H1 (cell line): ENCODE data around the gene SIRT5. TPM values are rescaled to one million over a fixed set of nuclear protein-coding genes. Genes with fewer than 3 reads are reported as not detected.

Experiments used
- CTCF ChIA-PET: fragments of 300-600 bp; sonication (Branson Sonifier 250); formaldehyde crosslinking; loops from one replicate; lab custom pipeline; 2021; ENCODE audit not compliant: partially characterized antibody; lab: Charles Lee
- POLR2A ChIA-PET: fragments of 300-600 bp; sonication (Branson Sonifier 250); formaldehyde crosslinking; loops from one replicate; lab custom pipeline; 2021; ENCODE audit warnings: inconsistent platforms; ENCODE audit not compliant: partially characterized antibody; lab: Charles Lee
- DNase-seq, 2 experiments: peaks; one replicate each; pipeline versions ENCODE4 v3.0.0 to v3.0.0-alpha.2; 2010 to 2022; ENCODE audit warnings: low spot score in 2 of 2, low read depth in 1 of 2, mixed read lengths in 1 of 2
- FAIRE-seq: peaks from 2 replicates; lab custom pipeline; 2011; peaks lifted over from hg19 to GRCh38; lab: Jason Lieb, UNC
- H2AFZ ChIP-seq: 2 replicates; pipeline ENCODE4 v1.8.1; 2012; ENCODE audit warnings: low read length, inconsistent platforms
- H2AK5ac ChIP-seq: 2 replicates; pipeline ENCODE4 v1.6.1; 2013; ENCODE audit warnings: low read depth, low read length
- H2BK120ac ChIP-seq: replicated peaks from 2 replicates; pipeline ENCODE3; 2013; ENCODE audit warnings: low read depth, low read length, inconsistent platforms
- H2BK12ac ChIP-seq: 2 replicates; pipeline ENCODE4 v1.6.1; 2013; ENCODE audit warnings: low read depth, low read length
- H2BK15ac ChIP-seq: 2 replicates; pipeline ENCODE4 v1.6.1; 2013; ENCODE audit warnings: low read length
- H2BK20ac ChIP-seq: 2 replicates; pipeline ENCODE4 v1.6.1; 2013; ENCODE audit warnings: low read length
- H2BK5ac ChIP-seq: 2 replicates; pipeline ENCODE4 v1.6.1; 2013; ENCODE audit warnings: low read depth, low read length
- H3K14ac ChIP-seq: 2 replicates; pipeline ENCODE4 v1.6.1; 2013; ENCODE audit warnings: inconsistent platforms; ENCODE audit not compliant: insufficient read length
- H3K18ac ChIP-seq: 2 replicates; pipeline ENCODE4 v1.6.1; 2013; ENCODE audit warnings: low read length; ENCODE audit errors: extremely low read depth
- H3K23ac ChIP-seq: 2 replicates; pipeline ENCODE4 v1.6.1; 2013; ENCODE audit warnings: inconsistent platforms; ENCODE audit not compliant: insufficient read length
- H3K23me2 ChIP-seq: 2 replicates; pipeline ENCODE4 v1.6.1; 2013; ENCODE audit warnings: low read depth, low read length
- H3K27ac ChIP-seq: 2 replicates; pipeline ENCODE4 v1.6.1; 2011; ENCODE audit warnings: low read depth, low read length, inconsistent platforms
- H3K27me3 ChIP-seq, 4 experiments: replicated peaks in 1 of 4; 1 replicate in 1 of 4; 2 replicates in 3 of 4; pipeline versions ENCODE4 v1.6.1 to v1.8.1; 2011 to 2013; ENCODE audit warnings: low read length in 3 of 4, mild to moderate bottlenecking in 3 of 4, inconsistent platforms in 2 of 4, mixed read lengths in 2 of 4, moderate library complexity in 1 of 4; ENCODE audit not compliant: control insufficient read depth in 3 of 4, insufficient read depth in 3 of 4; ENCODE audit errors: extremely low read depth in 1 of 4
- H3K36me3 ChIP-seq, 4 experiments: 2 replicates each; pipeline versions ENCODE4 v1.6.1 to v1.8.1; 2011 to 2013; ENCODE audit warnings: mild to moderate bottlenecking in 4 of 4, low read length in 3 of 4, moderate library complexity in 2 of 4, control low read depth in 1 of 4, inconsistent platforms in 1 of 4; ENCODE audit not compliant: insufficient read depth in 4 of 4, control insufficient read depth in 2 of 4
- H3K4ac ChIP-seq: replicated peaks from 2 replicates; pipeline ENCODE3; 2013; ENCODE audit warnings: low read length, low read depth, mixed read lengths, inconsistent platforms; ENCODE audit not compliant: insufficient read length
- H3K4me1 ChIP-seq, 4 experiments: replicated peaks in 1 of 4; 1 replicate in 1 of 4; 2 replicates in 3 of 4; pipeline versions ENCODE4 v1.6.1 to v1.8.1; 2011 to 2013; ENCODE audit warnings: low read length in 3 of 4, inconsistent platforms in 2 of 4, mixed read lengths in 1 of 4; ENCODE audit not compliant: insufficient read depth in 4 of 4, control insufficient read depth in 3 of 4
- H3K4me2 ChIP-seq, 2 experiments: 2 replicates each; pipeline versions ENCODE4 v1.6.1 to v1.8.1; 2011 to 2013; ENCODE audit warnings: low read depth in 2 of 2, low read length in 2 of 2, control low read depth in 1 of 2, inconsistent platforms in 1 of 2, mild to moderate bottlenecking in 1 of 2; ENCODE audit not compliant: insufficient read depth in 1 of 2
- H3K4me3 ChIP-seq, 4 experiments: fragments of 200-600, 300-600 bp in 1 of 4; sonication (generic), shearing (Covaris generic), sonication (Bioruptor Twin) in 1 of 4; 2 replicates each; pipeline versions ENCODE4 v1.5.1 to v1.8.1; 2011 to 2016; ENCODE audit warnings: low read length in 4 of 4, low read depth in 3 of 4, control low read depth in 2 of 4, inconsistent platforms in 2 of 4, mild to moderate bottlenecking in 2 of 4, mixed read lengths in 1 of 4, moderate library complexity in 1 of 4; ENCODE audit not compliant: insufficient read depth in 2 of 4; ENCODE audit errors: extremely low read depth in 1 of 4
- H3K56ac ChIP-seq: replicated peaks from 2 replicates; pipeline ENCODE3; 2013; ENCODE audit warnings: low read depth, mild to moderate bottlenecking, mixed read lengths, low read length, inconsistent platforms; ENCODE audit not compliant: insufficient read length
- H3K79me1 ChIP-seq: 2 replicates; pipeline ENCODE4 v1.6.1; 2013; ENCODE audit warnings: low read depth, low read length, control low read depth
- H3K79me2 ChIP-seq, 2 experiments: 2 replicates each; pipeline versions ENCODE4 v1.6.1 to v1.8.1; 2012 to 2013; ENCODE audit warnings: low read length in 2 of 2, mild to moderate bottlenecking in 2 of 2, inconsistent platforms in 1 of 2; ENCODE audit not compliant: insufficient read depth in 2 of 2, control insufficient read depth in 1 of 2
- H3K9ac ChIP-seq, 4 experiments: replicated peaks in 1 of 4; 1 replicate in 1 of 4; 2 replicates in 3 of 4; pipeline versions ENCODE4 v1.6.1 to v1.8.1; 2011 to 2013; ENCODE audit warnings: low read depth in 3 of 4, low read length in 3 of 4, control low read depth in 2 of 4, mild to moderate bottlenecking in 2 of 4, moderate library complexity in 2 of 4, inconsistent platforms in 1 of 4; ENCODE audit errors: extremely low read depth in 1 of 4
- H3K9me3 ChIP-seq, 2 experiments: 2 replicates each; pipeline versions ENCODE4 v1.6.1 to v1.8.1; 2012 to 2013; ENCODE audit warnings: mild to moderate bottlenecking in 2 of 2, moderate library complexity in 2 of 2, control low read depth in 1 of 2, inconsistent platforms in 1 of 2, low read depth in 1 of 2, low read length in 1 of 2, mixed read lengths in 1 of 2; ENCODE audit not compliant: insufficient read depth in 2 of 2
- H4K20me1 ChIP-seq, 2 experiments: replicated peaks in 1 of 2; 2 replicates each; pipeline versions ENCODE3 to v1.8.1; 2011 to 2013; ENCODE audit warnings: inconsistent platforms in 2 of 2, low read length in 2 of 2, mild to moderate bottlenecking in 1 of 2; ENCODE audit not compliant: insufficient read depth in 2 of 2, control insufficient read depth in 1 of 2
- H4K5ac ChIP-seq: 2 replicates; pipeline ENCODE4 v1.6.1; 2013; ENCODE audit warnings: low read length, low read depth, mixed read lengths, inconsistent platforms; ENCODE audit not compliant: insufficient read length
- H4K8ac ChIP-seq: 2 replicates; pipeline ENCODE4 v1.8.0; 2013; ENCODE audit warnings: mild to moderate bottlenecking, moderate library complexity, low read length, inconsistent platforms; ENCODE audit not compliant: insufficient read depth; ENCODE audit errors: extremely low read depth
- H4K91ac ChIP-seq: replicated peaks from 2 replicates; pipeline ENCODE3; 2013; ENCODE audit warnings: low read length, mixed read lengths, inconsistent platforms; ENCODE audit not compliant: insufficient read length
- CBX8 ChIP-seq: fragments of 300-800, 300-1000 bp; sonication (generic); IDR thresholded peaks from 2 replicates; pipeline ENCODE4 v1.7.1; 2016; ENCODE audit warnings: low read depth, low read length, borderline replicate concordance
- CHD1 ChIP-seq: IDR thresholded peaks from 2 replicates; pipeline ENCODE4 v1.6.1; 2012; ENCODE audit warnings: low read depth, low read length, improper control_type of control experiment
- CTCF ChIP-seq, 3 experiments: IDR thresholded peaks; 1 replicate in 2 of 3; 2 replicates in 1 of 3; pipeline versions ENCODE4 v1.5.1 to v1.6.1; 2011; ENCODE audit warnings: low read length in 3 of 3, mild to moderate bottlenecking in 3 of 3, inconsistent platforms in 2 of 3, low read depth in 1 of 3, moderate library complexity in 1 of 3; ENCODE audit not compliant: insufficient read depth in 1 of 3; ENCODE audit errors: control extremely low read depth in 1 of 3
- GABPA ChIP-seq: IDR thresholded peaks from 2 replicates; pipeline ENCODE4 v1.6.1; 2011; ENCODE audit warnings: mild to moderate bottlenecking, low read length, moderate library complexity, borderline replicate concordance; ENCODE audit not compliant: insufficient read depth
- GTF2F1 ChIP-seq: IDR thresholded peaks from 2 replicates; pipeline ENCODE4 v1.6.1; 2012; ENCODE audit warnings: low read depth, low read length, improper control_type of control experiment, borderline replicate concordance
- KDM4A ChIP-seq: IDR thresholded peaks from one replicate; pipeline ENCODE4 v1.7.1; 2012; ENCODE audit warnings: low read depth, mild to moderate bottlenecking, moderate library complexity, low read length, inconsistent platforms; ENCODE audit not compliant: severe bottlenecking
- NANOG ChIP-seq: IDR thresholded peaks from 2 replicates; pipeline ENCODE4 v1.6.1; 2011; ENCODE audit warnings: low read length, low read depth, mild to moderate bottlenecking, inconsistent platforms; ENCODE audit not compliant: insufficient read depth, poor library complexity, severe bottlenecking
- NRF1 ChIP-seq: IDR thresholded peaks from 2 replicates; pipeline ENCODE4 v1.6.1; 2011; ENCODE audit warnings: mild to moderate bottlenecking, low read depth, low read length, improper control_type of control experiment
- RAD21 ChIP-seq, 2 experiments: IDR thresholded peaks in 1 of 2; conservative IDR thresholded peaks in 1 of 2; 2 replicates each; pipeline ENCODE4 v1.6.1; 2011; ENCODE audit warnings: low read depth in 2 of 2, low read length in 2 of 2, improper control_type of control experiment in 1 of 2, inconsistent platforms in 1 of 2, mild to moderate bottlenecking in 1 of 2, moderate library complexity in 1 of 2
- SAP30 ChIP-seq: fragments of 300-600 bp; sonication (generic); IDR thresholded peaks from 2 replicates; pipeline ENCODE4 v1.7.1; 2012; ENCODE audit warnings: low read length, moderate library complexity, mild to moderate bottlenecking, inconsistent platforms; ENCODE audit not compliant: insufficient read depth, insufficient replicate concordance
- WGBS, 2 experiments: shearing (Covaris generic) in 1 of 2; methylation state at CpG; one replicate each; pipeline versions ENCODE4 v1.1.6 to v1.1.7; 2013 to 2015; ENCODE audit warnings: low lambda C conversion rate in 2 of 2, mixed read lengths in 2 of 2, inconsistent platforms in 1 of 2, low coverage in 1 of 2, missing lambda C conversion rate in 1 of 2; ENCODE audit not compliant: insufficient replicate concordance in 2 of 2, insufficient coverage in 1 of 2, insufficient read length in 1 of 2; ENCODE audit errors: extremely low coverage in 1 of 2, missing lambda C conversion rate in 1 of 2; 5-methylcytosine and 5-hydroxymethylcytosine counted together
- polyA plus RNA-seq, 7 experiments: library from polyadenylated mRNA; depleted of rRNA in 3 of 7; stranded (reverse) in 5 of 7; unstranded in 2 of 7; fragments of >200 nt in 5 of 7; fragments of 200-250 nt in 2 of 7; gene quantifications; 1 replicate in 5 of 7; 2 replicates in 1 of 7; 4 replicates in 1 of 7; pipeline versions ENCODE4 v1.2.1 to v1.2.3, GENCODE V29; 2011 to 2013; ENCODE audit warnings: missing spikeins in 2 of 7, mixed read lengths in 2 of 7
- total RNA-seq: library from RNA; stranded (reverse); fragmentation: NEBNext Ultra II Directional; extraction: Animal tissue kit (Norgen Biotek cat#: 25700); gene quantifications from 2 replicates; pipeline ENCODE4 v1.2.1, GENCODE V29; 2021

Gene SIRT5
- total and polyA plus RNA-seq, 2 of the 8 experiments (the other 6 are each of a cell fraction or from before 2014, with no cell fraction given), result 7.4 to 14.7 TPM

GRCh38 chr6:13531956-13532355 lies 42.4 kb upstream of the SIRT5 start:
- H2BK5ac ChIP-seq, result no peak overlapping the region
- no peak overlapping the region for H4K91ac ChIP-seq
- no peak overlapping the region for H3K4me2 ChIP-seq
- H3K23ac ChIP-seq, result no peak overlapping the region
- 72% methylated on average over 4 of the region's 4 CpGs; no CpG with 5 or more reads in 1 of the 2 experiments for WGBS, 2 experiments
- H3K9ac ChIP-seq, result no peak overlapping the region
- no peak overlapping the region for H2BK20ac ChIP-seq
- H2AFZ ChIP-seq, result peak overlapping the region; percentile 19; the same call in 1 of the 2 replicates
- no peaks in the 10 kb centered on the region for H3K79me2 ChIP-seq
- H3K23me2 ChIP-seq, result no peaks in the 10 kb centered on the region
- no peak overlapping the region for H3K14ac ChIP-seq
- H3K4me1 ChIP-seq, result peaks cover 5 to 20% (median 12%) of the 10 kb centered on the region in 4 experiments
- no peak overlapping the region for H2AK5ac ChIP-seq
- H3K9me3 ChIP-seq, result no peaks in the 10 kb centered on the region
- ChIA-PET POLR2A (interaction anchor here (0.8 to 1.3 kb wide), 2 partner anchors 82 to 110 kb away, joined by 3 to 5 read pairs; partner anchors contain the start of gene NOL7), CTCF (interaction anchor here (0.6 to 1.8 kb wide), 5 partner anchors 10 to 58 kb away, joined by 3 to 8 read pairs (median 4); partner anchors contain the start of gene SIRT5)
- no peak overlapping the region for H4K5ac ChIP-seq
- no peak overlapping the region for H2BK12ac ChIP-seq
- H2BK15ac ChIP-seq, result no peak overlapping the region
- H3K56ac ChIP-seq, result no peak overlapping the region
- H3K27ac ChIP-seq, result no peak overlapping the region
- no peaks in the 10 kb centered on the region for H3K79me1 ChIP-seq
- no peaks in the 10 kb centered on the region for H4K20me1 ChIP-seq
- DNase-seq (no peak), FAIRE-seq (no peak)
- no peak overlapping the region for H3K4me3 ChIP-seq
- no peak overlapping the region for H3K18ac ChIP-seq
- H3K4ac ChIP-seq, result no peak overlapping the region
- H2BK120ac ChIP-seq, result no peak overlapping the region
- no peak overlapping the region for H4K8ac ChIP-seq
- no peaks in the 10 kb centered on the region for H3K36me3 ChIP-seq
- H3K27me3 ChIP-seq, result no peaks in the 10 kb centered on the region
- TF ChIP-seq NRF1, result no peak
- no peak for TF ChIP-seq KDM4A
- no peak for TF ChIP-seq GTF2F1
- TF ChIP-seq CHD1, result no peak
- TF ChIP-seq NANOG, result no peak
- TF ChIP-seq CTCF (IDR thresholded peaks at IDR 0.05; ENCODE audit: control extremely low read depth in 1 of 3, insufficient read depth in 1 of 3, low read depth in 1 of 3, low read length in 3 of 3), result no peak
- no peak for TF ChIP-seq CBX8
- no peak for TF ChIP-seq SAP30
- TF ChIP-seq RAD21 (IDR thresholded peaks at IDR 0.05 in 1 of 2, conservative IDR thresholded peaks at IDR 0.05 in 1 of 2; ENCODE audit: low read depth in 2 of 2, low read length in 2 of 2), result no peak
- TF ChIP-seq GABPA, result no peak
